H1 (cell line): ENCODE data around the gene NEDD8. TPM values are rescaled to one million over a fixed set of nuclear protein-coding genes. Genes with fewer than 3 reads are reported as not detected.

ENCODE experiments used
- CTCF ChIA-PET: fragments of 300-600 bp; sonication (Branson Sonifier 250); formaldehyde crosslinking; loops from one replicate; lab custom pipeline; 2021; ENCODE audit not compliant: partially characterized antibody; lab: Charles Lee
- POLR2A ChIA-PET: fragments of 300-600 bp; sonication (Branson Sonifier 250); formaldehyde crosslinking; loops from one replicate; lab custom pipeline; 2021; ENCODE audit warnings: inconsistent platforms; ENCODE audit not compliant: partially characterized antibody; lab: Charles Lee
- DNase-seq, 2 experiments: peaks; one replicate each; pipeline versions ENCODE4 v3.0.0 to v3.0.0-alpha.2; 2010 to 2022; ENCODE audit warnings: low spot score in 2 of 2, low read depth in 1 of 2, mixed read lengths in 1 of 2
- FAIRE-seq: peaks from 2 replicates; lab custom pipeline; 2011; peaks lifted over from hg19 to GRCh38; lab: Jason Lieb, UNC
- H2AFZ ChIP-seq: 2 replicates; pipeline ENCODE4 v1.8.1; 2012; ENCODE audit warnings: low read length, inconsistent platforms
- H2AK5ac ChIP-seq: 2 replicates; pipeline ENCODE4 v1.6.1; 2013; ENCODE audit warnings: low read depth, low read length
- H2BK120ac ChIP-seq: replicated peaks from 2 replicates; pipeline ENCODE3; 2013; ENCODE audit warnings: low read depth, low read length, inconsistent platforms
- H2BK12ac ChIP-seq: 2 replicates; pipeline ENCODE4 v1.6.1; 2013; ENCODE audit warnings: low read depth, low read length
- H2BK15ac ChIP-seq: 2 replicates; pipeline ENCODE4 v1.6.1; 2013; ENCODE audit warnings: low read length
- H2BK20ac ChIP-seq: 2 replicates; pipeline ENCODE4 v1.6.1; 2013; ENCODE audit warnings: low read length
- H2BK5ac ChIP-seq: 2 replicates; pipeline ENCODE4 v1.6.1; 2013; ENCODE audit warnings: low read depth, low read length
- H3K14ac ChIP-seq: 2 replicates; pipeline ENCODE4 v1.6.1; 2013; ENCODE audit warnings: inconsistent platforms; ENCODE audit not compliant: insufficient read length
- H3K18ac ChIP-seq: 2 replicates; pipeline ENCODE4 v1.6.1; 2013; ENCODE audit warnings: low read length; ENCODE audit errors: extremely low read depth
- H3K23ac ChIP-seq: 2 replicates; pipeline ENCODE4 v1.6.1; 2013; ENCODE audit warnings: inconsistent platforms; ENCODE audit not compliant: insufficient read length
- H3K23me2 ChIP-seq: 2 replicates; pipeline ENCODE4 v1.6.1; 2013; ENCODE audit warnings: low read depth, low read length
- H3K27ac ChIP-seq: 2 replicates; pipeline ENCODE4 v1.6.1; 2011; ENCODE audit warnings: low read depth, low read length, inconsistent platforms
- H3K27me3 ChIP-seq, 4 experiments: replicated peaks in 1 of 4; 1 replicate in 1 of 4; 2 replicates in 3 of 4; pipeline versions ENCODE4 v1.6.1 to v1.8.1; 2011 to 2013; ENCODE audit warnings: low read length in 3 of 4, mild to moderate bottlenecking in 3 of 4, inconsistent platforms in 2 of 4, mixed read lengths in 2 of 4, moderate library complexity in 1 of 4; ENCODE audit not compliant: control insufficient read depth in 3 of 4, insufficient read depth in 3 of 4; ENCODE audit errors: extremely low read depth in 1 of 4
- H3K36me3 ChIP-seq, 4 experiments: 2 replicates each; pipeline versions ENCODE4 v1.6.1 to v1.8.1; 2011 to 2013; ENCODE audit warnings: mild to moderate bottlenecking in 4 of 4, low read length in 3 of 4, moderate library complexity in 2 of 4, control low read depth in 1 of 4, inconsistent platforms in 1 of 4; ENCODE audit not compliant: insufficient read depth in 4 of 4, control insufficient read depth in 2 of 4
- H3K4ac ChIP-seq: replicated peaks from 2 replicates; pipeline ENCODE3; 2013; ENCODE audit warnings: low read length, low read depth, mixed read lengths, inconsistent platforms; ENCODE audit not compliant: insufficient read length
- H3K4me1 ChIP-seq, 4 experiments: replicated peaks in 1 of 4; 1 replicate in 1 of 4; 2 replicates in 3 of 4; pipeline versions ENCODE4 v1.6.1 to v1.8.1; 2011 to 2013; ENCODE audit warnings: low read length in 3 of 4, inconsistent platforms in 2 of 4, mixed read lengths in 1 of 4; ENCODE audit not compliant: insufficient read depth in 4 of 4, control insufficient read depth in 3 of 4
- H3K4me2 ChIP-seq, 2 experiments: 2 replicates each; pipeline versions ENCODE4 v1.6.1 to v1.8.1; 2011 to 2013; ENCODE audit warnings: low read depth in 2 of 2, low read length in 2 of 2, control low read depth in 1 of 2, inconsistent platforms in 1 of 2, mild to moderate bottlenecking in 1 of 2; ENCODE audit not compliant: insufficient read depth in 1 of 2
- H3K4me3 ChIP-seq, 4 experiments: fragments of 200-600, 300-600 bp in 1 of 4; sonication (generic), shearing (Covaris generic), sonication (Bioruptor Twin) in 1 of 4; 2 replicates each; pipeline versions ENCODE4 v1.5.1 to v1.8.1; 2011 to 2016; ENCODE audit warnings: low read length in 4 of 4, low read depth in 3 of 4, control low read depth in 2 of 4, inconsistent platforms in 2 of 4, mild to moderate bottlenecking in 2 of 4, mixed read lengths in 1 of 4, moderate library complexity in 1 of 4; ENCODE audit not compliant: insufficient read depth in 2 of 4; ENCODE audit errors: extremely low read depth in 1 of 4
- H3K56ac ChIP-seq: replicated peaks from 2 replicates; pipeline ENCODE3; 2013; ENCODE audit warnings: low read depth, mild to moderate bottlenecking, mixed read lengths, low read length, inconsistent platforms; ENCODE audit not compliant: insufficient read length
- H3K79me1 ChIP-seq: 2 replicates; pipeline ENCODE4 v1.6.1; 2013; ENCODE audit warnings: low read depth, low read length, control low read depth
- H3K79me2 ChIP-seq, 2 experiments: 2 replicates each; pipeline versions ENCODE4 v1.6.1 to v1.8.1; 2012 to 2013; ENCODE audit warnings: low read length in 2 of 2, mild to moderate bottlenecking in 2 of 2, inconsistent platforms in 1 of 2; ENCODE audit not compliant: insufficient read depth in 2 of 2, control insufficient read depth in 1 of 2
- H3K9ac ChIP-seq, 4 experiments: replicated peaks in 1 of 4; 1 replicate in 1 of 4; 2 replicates in 3 of 4; pipeline versions ENCODE4 v1.6.1 to v1.8.1; 2011 to 2013; ENCODE audit warnings: low read depth in 3 of 4, low read length in 3 of 4, control low read depth in 2 of 4, mild to moderate bottlenecking in 2 of 4, moderate library complexity in 2 of 4, inconsistent platforms in 1 of 4; ENCODE audit errors: extremely low read depth in 1 of 4
- H3K9me3 ChIP-seq, 2 experiments: 2 replicates each; pipeline versions ENCODE4 v1.6.1 to v1.8.1; 2012 to 2013; ENCODE audit warnings: mild to moderate bottlenecking in 2 of 2, moderate library complexity in 2 of 2, control low read depth in 1 of 2, inconsistent platforms in 1 of 2, low read depth in 1 of 2, low read length in 1 of 2, mixed read lengths in 1 of 2; ENCODE audit not compliant: insufficient read depth in 2 of 2
- H4K20me1 ChIP-seq, 2 experiments: replicated peaks in 1 of 2; 2 replicates each; pipeline versions ENCODE3 to v1.8.1; 2011 to 2013; ENCODE audit warnings: inconsistent platforms in 2 of 2, low read length in 2 of 2, mild to moderate bottlenecking in 1 of 2; ENCODE audit not compliant: insufficient read depth in 2 of 2, control insufficient read depth in 1 of 2
- H4K5ac ChIP-seq: 2 replicates; pipeline ENCODE4 v1.6.1; 2013; ENCODE audit warnings: low read length, low read depth, mixed read lengths, inconsistent platforms; ENCODE audit not compliant: insufficient read length
- H4K8ac ChIP-seq: 2 replicates; pipeline ENCODE4 v1.8.0; 2013; ENCODE audit warnings: mild to moderate bottlenecking, moderate library complexity, low read length, inconsistent platforms; ENCODE audit not compliant: insufficient read depth; ENCODE audit errors: extremely low read depth
- H4K91ac ChIP-seq: replicated peaks from 2 replicates; pipeline ENCODE3; 2013; ENCODE audit warnings: low read length, mixed read lengths, inconsistent platforms; ENCODE audit not compliant: insufficient read length
- BCL11A ChIP-seq, 2 experiments: IDR thresholded peaks; one replicate each; pipeline ENCODE4 v1.6.1; 2011; ENCODE audit warnings: low read depth in 2 of 2, low read length in 2 of 2, mild to moderate bottlenecking in 2 of 2
- CBX8 ChIP-seq: fragments of 300-800, 300-1000 bp; sonication (generic); IDR thresholded peaks from 2 replicates; pipeline ENCODE4 v1.7.1; 2016; ENCODE audit warnings: low read depth, low read length, borderline replicate concordance
- CHD2 ChIP-seq: IDR thresholded peaks from 2 replicates; pipeline ENCODE4 v1.6.1; 2012; ENCODE audit warnings: low read length, improper control_type of control experiment
- CREB1 ChIP-seq: IDR thresholded peaks from 2 replicates; pipeline ENCODE4 v1.6.1; 2012; ENCODE audit warnings: inconsistent platforms
- EGR1 ChIP-seq: IDR thresholded peaks from 2 replicates; pipeline ENCODE4 v1.6.1; 2011; ENCODE audit warnings: low read depth, low read length, borderline replicate concordance
- HDAC6 ChIP-seq: IDR thresholded peaks from one replicate; pipeline ENCODE4 v1.7.1; 2012; ENCODE audit warnings: low read depth, mild to moderate bottlenecking, inconsistent platforms, low read length, moderate library complexity
- KDM1A ChIP-seq: fragments of 200-600, 300-600 bp; sonication (generic); IDR thresholded peaks from 2 replicates; pipeline ENCODE4 v1.7.1; 2016; ENCODE audit warnings: mild to moderate bottlenecking, low read length, borderline replicate concordance
- POLR2A ChIP-seq, 2 experiments: IDR thresholded peaks; 1 replicate in 1 of 2; 2 replicates in 1 of 2; pipeline ENCODE4 v1.6.1; 2011; ENCODE audit warnings: low read depth in 2 of 2, low read length in 2 of 2, mild to moderate bottlenecking in 2 of 2; ENCODE audit errors: control extremely low read depth in 1 of 2
- RFX5 ChIP-seq: IDR thresholded peaks from 2 replicates; pipeline ENCODE4 v1.6.1; 2011; ENCODE audit warnings: low read depth, low read length, improper control_type of control experiment, borderline replicate concordance
- SIRT6 ChIP-seq: IDR thresholded peaks from one replicate; pipeline ENCODE4 v1.7.1; 2012; ENCODE audit warnings: low read length, inconsistent platforms
- SP4 ChIP-seq: IDR thresholded peaks from 2 replicates; pipeline ENCODE4 v1.6.1; 2012; ENCODE audit warnings: low read length, inconsistent platforms
- TBP ChIP-seq: IDR thresholded peaks from 2 replicates; pipeline ENCODE4 v1.6.1; 2011; ENCODE audit warnings: low read depth, low read length, improper control_type of control experiment
- WGBS, 2 experiments: shearing (Covaris generic) in 1 of 2; methylation state at CpG; one replicate each; pipeline versions ENCODE4 v1.1.6 to v1.1.7; 2013 to 2015; ENCODE audit warnings: low lambda C conversion rate in 2 of 2, mixed read lengths in 2 of 2, inconsistent platforms in 1 of 2, low coverage in 1 of 2, missing lambda C conversion rate in 1 of 2; ENCODE audit not compliant: insufficient replicate concordance in 2 of 2, insufficient coverage in 1 of 2, insufficient read length in 1 of 2; ENCODE audit errors: extremely low coverage in 1 of 2, missing lambda C conversion rate in 1 of 2; 5-methylcytosine and 5-hydroxymethylcytosine counted together
- polyA plus RNA-seq, 7 experiments: library from polyadenylated mRNA; depleted of rRNA in 3 of 7; stranded (reverse) in 5 of 7; unstranded in 2 of 7; fragments of >200 nt in 5 of 7; fragments of 200-250 nt in 2 of 7; gene quantifications; 1 replicate in 5 of 7; 2 replicates in 1 of 7; 4 replicates in 1 of 7; pipeline versions ENCODE4 v1.2.1 to v1.2.3, GENCODE V29; 2011 to 2013; ENCODE audit warnings: missing spikeins in 2 of 7, mixed read lengths in 2 of 7
- total RNA-seq: library from RNA; stranded (reverse); fragmentation: NEBNext Ultra II Directional; extraction: Animal tissue kit (Norgen Biotek cat#: 25700); gene quantifications from 2 replicates; pipeline ENCODE4 v1.2.1, GENCODE V29; 2021
- TF ChIP-seq, protein P1 (sequence below): IDR thresholded peaks from 2 replicates; pipeline ENCODE4 v1.6.1; 2012; ENCODE audit warnings: low read length, inconsistent platforms

NEDD8 gene
- total and polyA plus RNA-seq, 2 of the 8 experiments (the other 6 are each of a cell fraction or from before 2014, with no cell fraction given) = 253 to 317 TPM

DNA sequence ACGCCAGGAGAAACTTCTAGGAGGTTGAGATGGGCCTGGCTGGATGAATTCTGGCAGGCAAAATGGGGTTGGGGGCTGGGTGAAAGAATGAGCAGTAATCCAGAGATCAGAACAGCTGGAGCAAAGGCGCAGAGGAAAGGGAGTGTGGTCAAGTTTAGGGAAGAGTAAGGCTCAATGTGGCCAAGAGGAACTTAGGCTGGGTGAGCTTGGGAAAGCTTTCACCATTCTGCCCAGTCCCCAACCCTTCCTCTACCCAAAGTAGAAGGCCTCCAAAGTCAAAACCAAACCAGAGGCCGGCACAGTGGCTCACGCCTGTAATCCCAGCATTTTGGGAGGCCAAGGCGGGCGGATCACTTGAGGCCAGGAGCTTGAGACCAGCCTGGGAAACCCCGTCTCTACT lies 49.5 kb upstream of the NEDD8 start:
- DNase-seq = no peak
- Histone ChIP-seq H2AFZ (no peak overlapping the region), H3K18ac (no peak overlapping the region), H3K56ac (no peak overlapping the region), H3K9me3 (no peaks in the 10 kb centered on the region), H2BK12ac (no peak overlapping the region), H3K79me2 (no peaks in the 10 kb centered on the region), H3K79me1 (no peaks in the 10 kb centered on the region; the same call in 1 of the 2 replicates), H3K9ac (no peak overlapping the region), H2BK5ac (no peak overlapping the region), H3K23me2 (no peaks in the 10 kb centered on the region), H3K36me3 (no peaks in the 10 kb centered on the region), H2AK5ac (no peak overlapping the region), H3K4me2 (no peak overlapping the region), H4K8ac (no peak overlapping the region), H3K14ac (no peak overlapping the region), H3K4ac (no peak overlapping the region), H4K20me1 (peaks cover 0 to 3% of the 10 kb centered on the region in 2 experiments), H2BK20ac (no peak overlapping the region), H2BK15ac (no peak overlapping the region), H3K4me3 (no peak overlapping the region), H2BK120ac (no peak overlapping the region), H4K91ac (no peak overlapping the region), H3K27ac (no peak overlapping the region), H4K5ac (no peak overlapping the region), H3K27me3 (no peaks in the 10 kb centered on the region), H3K4me1 (no peaks in the 10 kb centered on the region), H3K23ac (no peak overlapping the region)
- 91% methylated on average over 7 of the region's 7 CpGs; no CpG with 5 or more reads in 1 of the 2 experiments for WGBS, 2 experiments
- ChIA-PET POLR2A (interaction anchor here (0.6 to 3.8 kb wide), 6 partner anchors 10 to 1073 kb away, joined by 3 to 25 read pairs (median 3); partner anchors contain the start of gene RABGGTA), CTCF (interaction anchor here (1.2 to 11.5 kb wide), 8 partner anchors 10 to 39 kb away, joined by 4 to 137 read pairs (median 32); partner anchors contain the start of genes CIDEB, DHRS1, LTB4R2 and NOP9)
- FAIRE-seq = no peak
- TF ChIP-seq KDM1A (no peak), CREB1 (no peak), CBX8 (no peak), SIRT6 (no peak), EGR1 (no peak), BCL11A (IDR thresholded peaks at IDR 0.05; ENCODE audit: low read depth in 2 of 2, low read length in 2 of 2) (no peak), CHD2 (no peak), SP4 (no peak), TBP (no peak), POLR2A (IDR thresholded peaks at IDR 0.05; ENCODE audit: control extremely low read depth in 1 of 2, low read depth in 2 of 2, low read length in 2 of 2) (no peak), RFX5 (no peak), HDAC6 (no peak)
- TF ChIP-seq, protein P1, sequence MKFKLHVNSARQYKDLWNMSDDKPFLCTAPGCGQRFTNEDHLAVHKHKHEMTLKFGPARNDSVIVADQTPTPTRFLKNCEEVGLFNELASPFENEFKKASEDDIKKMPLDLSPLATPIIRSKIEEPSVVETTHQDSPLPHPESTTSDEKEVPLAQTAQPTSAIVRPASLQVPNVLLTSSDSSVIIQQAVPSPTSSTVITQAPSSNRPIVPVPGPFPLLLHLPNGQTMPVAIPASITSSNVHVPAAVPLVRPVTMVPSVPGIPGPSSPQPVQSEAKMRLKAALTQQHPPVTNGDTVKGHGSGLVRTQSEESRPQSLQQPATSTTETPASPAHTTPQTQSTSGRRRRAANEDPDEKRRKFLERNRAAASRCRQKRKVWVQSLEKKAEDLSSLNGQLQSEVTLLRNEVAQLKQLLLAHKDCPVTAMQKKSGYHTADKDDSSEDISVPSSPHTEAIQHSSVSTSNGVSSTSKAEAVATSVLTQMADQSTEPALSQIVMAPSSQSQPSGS = no peak
